ENCODE measurements around the gene SORT1.
"Not testable (repeated sequence)": the region's sequence is repeated elsewhere in the genome, so short reads cannot be mapped to it uniquely, and the experiment has no call there.

The SORT1 gene

DNA sequence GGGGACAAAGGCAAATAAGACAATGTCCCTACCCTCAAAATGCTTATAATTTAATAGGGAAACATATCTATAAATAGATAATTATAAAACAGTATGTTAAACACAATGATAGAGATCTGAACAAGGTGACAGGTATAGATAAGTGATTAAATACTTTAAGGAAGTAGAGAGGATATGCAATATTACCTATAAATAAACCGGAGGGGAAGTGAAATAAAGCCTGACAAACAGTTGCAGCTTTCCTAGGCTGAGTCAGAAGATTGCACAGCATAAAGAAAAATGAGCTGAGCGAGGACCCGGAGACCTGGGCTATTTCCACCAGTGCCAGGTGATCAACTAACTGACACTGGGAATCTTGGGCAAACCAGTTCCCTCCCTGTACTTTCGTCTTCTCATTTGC lies 103.2 kb downstream of the SORT1 start:
- no peak overlapping the region for H3K4me3 ChIP-seq (IDR thresholded peaks at IDR 0.05; ENCODE audit: insufficient read depth, low read depth, low read length)
- H3K4me1 ChIP-seq (ENCODE audit: low read depth, poor library complexity, severe bottlenecking), result no peaks in the 10 kb centered on the region
- H3K79me2 ChIP-seq (ENCODE audit: insufficient read depth, low read depth), result no peaks in the 10 kb centered on the region
- no peaks in the 10 kb centered on the region for H3K36me3 ChIP-seq (ENCODE audit: insufficient read depth)
- H3K9ac ChIP-seq, result no peak overlapping the region
- no peak overlapping the region for H3K4me2 ChIP-seq
- no peak overlapping the region for H3K27ac ChIP-seq
- TF ChIP-seq, protein P1, sequence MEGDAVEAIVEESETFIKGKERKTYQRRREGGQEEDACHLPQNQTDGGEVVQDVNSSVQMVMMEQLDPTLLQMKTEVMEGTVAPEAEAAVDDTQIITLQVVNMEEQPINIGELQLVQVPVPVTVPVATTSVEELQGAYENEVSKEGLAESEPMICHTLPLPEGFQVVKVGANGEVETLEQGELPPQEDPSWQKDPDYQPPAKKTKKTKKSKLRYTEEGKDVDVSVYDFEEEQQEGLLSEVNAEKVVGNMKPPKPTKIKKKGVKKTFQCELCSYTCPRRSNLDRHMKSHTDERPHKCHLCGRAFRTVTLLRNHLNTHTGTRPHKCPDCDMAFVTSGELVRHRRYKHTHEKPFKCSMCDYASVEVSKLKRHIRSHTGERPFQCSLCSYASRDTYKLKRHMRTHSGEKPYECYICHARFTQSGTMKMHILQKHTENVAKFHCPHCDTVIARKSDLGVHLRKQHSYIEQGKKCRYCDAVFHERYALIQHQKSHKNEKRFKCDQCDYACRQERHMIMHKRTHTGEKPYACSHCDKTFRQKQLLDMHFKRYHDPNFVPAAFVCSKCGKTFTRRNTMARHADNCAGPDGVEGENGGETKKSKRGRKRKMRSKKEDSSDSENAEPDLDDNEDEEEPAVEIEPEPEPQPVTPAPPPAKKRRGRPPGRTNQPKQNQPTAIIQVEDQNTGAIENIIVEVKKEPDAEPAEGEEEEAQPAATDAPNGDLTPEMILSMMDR (conservative IDR thresholded peaks at IDR 0.05; ENCODE audit: low read depth, low read length), result no peak
- H3K27me3 ChIP-seq (ENCODE audit: insufficient read depth, low read depth), result no peaks in the 10 kb centered on the region
- H2AFZ ChIP-seq (ENCODE audit: low read depth), result no peak overlapping the region
- no peaks in the 10 kb centered on the region for H4K20me1 ChIP-seq (ENCODE audit: insufficient read depth)

DNA sequence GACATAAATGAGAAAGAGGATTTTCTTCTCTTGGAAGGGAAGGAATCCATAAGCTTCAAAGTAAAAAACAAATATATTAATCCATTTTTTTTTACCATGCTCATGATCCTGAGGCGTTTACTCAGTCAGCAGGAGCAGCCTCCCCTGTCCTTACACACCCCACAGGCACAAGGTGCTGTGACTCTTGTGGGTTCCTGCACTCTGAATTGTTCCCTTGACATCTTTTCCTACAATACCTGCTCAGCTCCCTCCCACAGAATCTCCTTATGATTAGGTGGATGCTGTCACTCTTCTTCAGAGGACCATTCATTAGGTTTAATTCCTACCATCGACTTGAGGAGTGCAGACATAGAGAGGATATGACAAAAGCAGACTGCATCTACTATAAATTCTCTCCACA lies 104.7 kb downstream of the SORT1 start:
- Histone ChIP-seq H3K4me1 (ENCODE audit: low read depth, poor library complexity, severe bottlenecking) (no peaks in the 10 kb centered on the region), H3K9ac (no peak overlapping the region), H3K79me2 (ENCODE audit: insufficient read depth, low read depth) (no peaks in the 10 kb centered on the region), H2AFZ (ENCODE audit: low read depth) (no peak overlapping the region), H4K20me1 (ENCODE audit: insufficient read depth) (no peaks in the 10 kb centered on the region), H3K27me3 (ENCODE audit: insufficient read depth, low read depth) (no peaks in the 10 kb centered on the region), H3K27ac (no peak overlapping the region), H3K36me3 (ENCODE audit: insufficient read depth) (no peaks in the 10 kb centered on the region), H3K4me3 (IDR thresholded peaks at IDR 0.05; ENCODE audit: insufficient read depth, low read depth, low read length) (no peak overlapping the region), H3K4me2 (no peak overlapping the region)
- TF ChIP-seq, protein P1 (conservative IDR thresholded peaks at IDR 0.05; ENCODE audit: low read depth, low read length), result no peak

DNA sequence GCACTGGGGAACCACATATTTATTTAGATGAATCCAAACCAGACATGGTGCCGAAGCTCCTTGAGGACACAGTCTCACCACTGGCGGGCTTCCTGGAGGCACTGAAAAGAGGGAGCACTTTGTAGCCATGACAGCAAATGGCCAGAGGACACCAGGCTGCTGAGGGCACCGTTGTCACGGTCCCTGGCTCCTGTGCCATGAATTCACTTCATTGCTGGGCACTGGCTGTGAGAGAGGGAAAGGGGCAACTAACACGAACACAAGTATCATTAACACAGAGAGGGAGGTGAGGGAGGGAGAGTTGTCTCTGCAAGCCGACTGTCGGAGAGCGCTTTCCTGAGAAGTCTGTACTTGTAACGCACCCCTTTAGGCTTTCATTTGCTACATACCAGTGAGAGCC lies 105.4 kb downstream of the SORT1 start:
- no peaks in the 10 kb centered on the region for H3K27me3 ChIP-seq (ENCODE audit: insufficient read depth, low read depth)
- no peaks in the 10 kb centered on the region for H3K36me3 ChIP-seq (ENCODE audit: insufficient read depth)
- no peaks in the 10 kb centered on the region for H3K4me1 ChIP-seq (ENCODE audit: low read depth, poor library complexity, severe bottlenecking)
- H3K4me3 ChIP-seq (IDR thresholded peaks at IDR 0.05; ENCODE audit: insufficient read depth, low read depth, low read length), result no peak overlapping the region
- no peak overlapping the region for H3K9ac ChIP-seq
- no peaks in the 10 kb centered on the region for H3K79me2 ChIP-seq (ENCODE audit: insufficient read depth, low read depth)
- no peak overlapping the region for H3K4me2 ChIP-seq
- no peak overlapping the region for H2AFZ ChIP-seq (ENCODE audit: low read depth)
- TF ChIP-seq, protein P1 (conservative IDR thresholded peaks at IDR 0.05; ENCODE audit: low read depth, low read length), result no peak
- H4K20me1 ChIP-seq (ENCODE audit: insufficient read depth), result no peaks in the 10 kb centered on the region
- no peak overlapping the region for H3K27ac ChIP-seq

DNA sequence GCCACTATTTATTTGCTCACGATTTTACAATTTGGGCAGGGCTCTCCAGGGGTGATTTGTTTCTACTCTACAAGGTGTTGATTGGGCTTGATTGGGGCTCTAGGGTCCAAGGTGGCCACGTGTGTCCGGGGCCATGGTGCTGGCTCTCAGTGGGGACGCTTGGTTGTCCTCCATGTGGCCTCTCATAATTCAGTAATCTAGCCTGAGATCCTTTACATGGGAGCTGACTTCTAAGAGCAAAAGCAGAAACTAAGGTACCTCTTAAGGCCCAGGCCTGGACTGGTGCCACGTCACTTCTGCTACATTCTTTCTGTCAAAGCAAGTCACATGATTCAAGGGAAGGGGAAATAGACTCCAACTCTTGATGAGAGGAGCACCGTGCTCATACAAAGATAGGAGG lies 106.7 kb downstream of the SORT1 start:
- H3K36me3 ChIP-seq (ENCODE audit: insufficient read depth), result no peaks in the 10 kb centered on the region
- TF ChIP-seq, protein P1 (conservative IDR thresholded peaks at IDR 0.05; ENCODE audit: low read depth, low read length), result no peak
- H3K79me2 ChIP-seq (ENCODE audit: insufficient read depth, low read depth), result no peaks in the 10 kb centered on the region
- H3K27ac ChIP-seq, result no peak overlapping the region
- H3K27me3 ChIP-seq (ENCODE audit: insufficient read depth, low read depth), result no peaks in the 10 kb centered on the region
- no peaks in the 10 kb centered on the region for H3K4me1 ChIP-seq (ENCODE audit: low read depth, poor library complexity, severe bottlenecking)
- no peak overlapping the region for H2AFZ ChIP-seq (ENCODE audit: low read depth)
- no peak overlapping the region for H3K4me2 ChIP-seq
- H3K4me3 ChIP-seq (IDR thresholded peaks at IDR 0.05; ENCODE audit: insufficient read depth, low read depth, low read length), result no peak overlapping the region
- no peak overlapping the region for H3K9ac ChIP-seq
- no peaks in the 10 kb centered on the region for H4K20me1 ChIP-seq (ENCODE audit: insufficient read depth)

DNA sequence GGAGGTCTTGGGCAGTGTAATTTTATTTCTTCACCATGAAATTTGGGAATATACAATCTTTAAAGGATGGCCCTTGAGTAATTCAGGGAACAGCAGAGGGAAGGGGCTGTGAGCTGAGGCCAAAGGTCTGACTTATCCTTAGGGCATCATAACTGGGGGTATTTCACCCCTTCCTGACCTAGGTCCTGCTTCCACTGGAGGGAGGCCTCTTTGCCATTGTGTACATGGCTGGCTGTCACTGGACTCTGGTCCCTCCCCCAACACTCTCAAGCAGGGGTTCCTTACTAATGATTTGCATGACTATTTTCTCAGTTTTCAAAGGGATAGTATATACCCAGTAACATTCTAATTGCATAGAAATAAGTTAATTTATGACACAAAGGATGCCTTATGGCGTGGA lies 107.6 kb downstream of the SORT1 start:
- H3K27ac ChIP-seq, result no peak overlapping the region
- TF ChIP-seq, protein P1 (conservative IDR thresholded peaks at IDR 0.05; ENCODE audit: low read depth, low read length), result no peak

DNA sequence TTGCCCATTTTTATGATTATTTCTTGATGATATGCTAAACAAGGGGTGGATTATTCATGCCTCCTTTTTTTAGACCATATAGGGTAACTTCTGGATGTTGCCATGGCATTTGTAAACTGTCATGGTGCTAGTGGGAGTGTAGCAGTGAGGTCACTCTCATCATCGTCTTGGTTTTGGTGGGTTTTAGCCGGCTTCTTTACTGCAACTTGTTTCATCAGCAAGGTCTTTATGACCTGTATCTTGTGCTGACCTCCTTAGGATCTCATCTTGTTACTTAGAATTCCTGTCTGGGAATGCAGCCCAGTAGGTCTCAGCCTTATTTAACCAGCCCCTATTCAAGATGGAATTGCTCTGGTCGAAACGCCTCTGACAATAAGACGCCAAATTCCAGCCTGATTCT lies 111.0 kb downstream of the SORT1 start:
- not testable (repeated sequence) for H3K36me3 ChIP-seq (ENCODE audit: insufficient read depth)

More for the DNA sequence above, 107.6 kb downstream of the SORT1 start:
- Histone ChIP-seq H3K79me2 (ENCODE audit: insufficient read depth, low read depth) (no peaks in the 10 kb centered on the region), H4K20me1 (ENCODE audit: insufficient read depth) (no peaks in the 10 kb centered on the region), H3K4me3 (IDR thresholded peaks at IDR 0.05; ENCODE audit: insufficient read depth, low read depth, low read length) (no peak overlapping the region), H3K36me3 (ENCODE audit: insufficient read depth) (no peaks in the 10 kb centered on the region), H3K4me1 (ENCODE audit: low read depth, poor library complexity, severe bottlenecking) (no peaks in the 10 kb centered on the region), H3K27me3 (ENCODE audit: insufficient read depth, low read depth) (no peaks in the 10 kb centered on the region), H3K4me2 (no peak overlapping the region), H3K9ac (no peak overlapping the region), H2AFZ (ENCODE audit: low read depth) (no peak overlapping the region)

More for the DNA sequence above, 111.0 kb downstream of the SORT1 start:
- H4K20me1 ChIP-seq (ENCODE audit: insufficient read depth); H2AFZ ChIP-seq (ENCODE audit: low read depth); H3K27ac ChIP-seq; H3K4me2 ChIP-seq; H3K4me3 ChIP-seq (IDR thresholded peaks at IDR 0.05; ENCODE audit: insufficient read depth, low read depth, low read length); H3K9ac ChIP-seq; H3K79me2 ChIP-seq (ENCODE audit: insufficient read depth, low read depth); H3K27me3 ChIP-seq (ENCODE audit: insufficient read depth, low read depth): not testable (repeated sequence)
- peaks cover 21% of the 10 kb centered on the region for H3K4me1 ChIP-seq (ENCODE audit: low read depth, poor library complexity, severe bottlenecking)
